RWPE2 (cell line): ENCODE results near the gene MCU.

Experiments used
- ATAC-seq: fragments of 200-7000 bp; cut with Tn5 transposase; 3 replicates; pipeline ENCODE4 v1.9.1; 2021; ENCODE audit warnings: low read depth
- DNase-seq: peaks from one replicate; pipeline ENCODE4 v3.0.0-alpha.2; 2020; ENCODE audit warnings: low spot score
- H3K27ac ChIP-seq: fragments of 450-650 bp; 2 replicates; pipeline ENCODE4 v1.5.1; 2017; ENCODE audit warnings: mild to moderate bottlenecking; ENCODE audit not compliant: poor library complexity, severe bottlenecking
- H3K27me3 ChIP-seq: fragments of 250-450 bp; sonication (Bioruptor Pico); 2 replicates; pipeline ENCODE4 v1.5.1; 2021; ENCODE audit warnings: mild to moderate bottlenecking, moderate library complexity; ENCODE audit not compliant: insufficient read depth, poor library complexity, severe bottlenecking
- H3K36me3 ChIP-seq: fragments of 250-450 bp; sonication (Bioruptor Pico); 2 replicates; pipeline ENCODE4 v1.5.1; 2020; ENCODE audit warnings: low read depth, mild to moderate bottlenecking, moderate library complexity
- H3K4me1 ChIP-seq: fragments of 250-450 bp; sonication (Bioruptor Pico); 2 replicates; pipeline ENCODE4 v1.5.1; 2021; ENCODE audit warnings: mild to moderate bottlenecking, moderate library complexity; ENCODE audit not compliant: insufficient read depth, poor library complexity, severe bottlenecking
- H3K4me3 ChIP-seq: fragments of 250-450 bp; sonication (Bioruptor Pico); 2 replicates; pipeline ENCODE4 v1.5.1; 2021; ENCODE audit warnings: mild to moderate bottlenecking, moderate library complexity; ENCODE audit not compliant: severe bottlenecking
- H3K9me3 ChIP-seq: fragments of 250-450 bp; sonication (Bioruptor Pico); 2 replicates; pipeline ENCODE4 v1.5.1; 2021; ENCODE audit warnings: mild to moderate bottlenecking, moderate library complexity; ENCODE audit not compliant: severe bottlenecking
- TF ChIP-seq, protein P1 (sequence below): fragments of 450-650 bp; IDR thresholded peaks from one replicate; pipeline ENCODE4 v1.5.1; 2017; ENCODE audit warnings: mild to moderate bottlenecking, moderate library complexity; ENCODE audit not compliant: poor library complexity, severe bottlenecking

The MCU gene

DNA sequence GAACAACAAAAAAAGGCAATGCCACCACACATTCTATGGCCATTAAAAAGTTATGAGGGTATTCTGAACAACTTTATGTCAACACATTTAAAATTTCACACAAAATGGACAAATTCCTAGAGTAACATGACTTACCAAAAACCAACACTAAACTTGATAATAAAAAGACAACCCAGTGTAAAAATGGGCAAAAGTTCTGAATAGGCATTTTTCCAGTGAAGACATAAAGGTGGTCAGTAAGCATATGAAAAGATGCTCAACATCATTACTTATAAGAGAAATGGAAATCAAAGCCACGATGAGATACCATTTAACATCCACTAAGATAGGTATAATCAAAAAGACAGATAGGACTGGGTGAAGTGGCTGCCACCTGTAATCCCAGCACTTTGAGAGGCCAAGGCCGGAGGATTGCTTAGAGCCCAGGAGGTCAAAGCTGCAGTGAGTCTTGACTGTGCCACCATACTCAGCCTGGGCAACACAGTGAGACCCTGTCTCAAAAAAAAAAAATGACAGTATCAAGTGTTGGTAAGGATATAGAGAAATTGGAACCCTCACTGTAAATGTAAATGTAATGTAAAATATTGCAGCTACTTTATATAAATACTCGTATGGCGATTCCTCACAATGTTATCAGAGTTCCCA lies 130.5 kb downstream of the MCU start:
- Histone ChIP-seq H3K27me3 (no peaks in the 10 kb centered on the region), H3K4me3 (no peak overlapping the region), H3K27ac (no peak overlapping the region), H3K4me1 (peaks cover 3% of the 10 kb centered on the region), H3K36me3 (no peaks in the 10 kb centered on the region), H3K9me3 (no peaks in the 10 kb centered on the region)
- ATAC-seq (no peak), DNase-seq (no peak)
- TF ChIP-seq, protein P1, sequence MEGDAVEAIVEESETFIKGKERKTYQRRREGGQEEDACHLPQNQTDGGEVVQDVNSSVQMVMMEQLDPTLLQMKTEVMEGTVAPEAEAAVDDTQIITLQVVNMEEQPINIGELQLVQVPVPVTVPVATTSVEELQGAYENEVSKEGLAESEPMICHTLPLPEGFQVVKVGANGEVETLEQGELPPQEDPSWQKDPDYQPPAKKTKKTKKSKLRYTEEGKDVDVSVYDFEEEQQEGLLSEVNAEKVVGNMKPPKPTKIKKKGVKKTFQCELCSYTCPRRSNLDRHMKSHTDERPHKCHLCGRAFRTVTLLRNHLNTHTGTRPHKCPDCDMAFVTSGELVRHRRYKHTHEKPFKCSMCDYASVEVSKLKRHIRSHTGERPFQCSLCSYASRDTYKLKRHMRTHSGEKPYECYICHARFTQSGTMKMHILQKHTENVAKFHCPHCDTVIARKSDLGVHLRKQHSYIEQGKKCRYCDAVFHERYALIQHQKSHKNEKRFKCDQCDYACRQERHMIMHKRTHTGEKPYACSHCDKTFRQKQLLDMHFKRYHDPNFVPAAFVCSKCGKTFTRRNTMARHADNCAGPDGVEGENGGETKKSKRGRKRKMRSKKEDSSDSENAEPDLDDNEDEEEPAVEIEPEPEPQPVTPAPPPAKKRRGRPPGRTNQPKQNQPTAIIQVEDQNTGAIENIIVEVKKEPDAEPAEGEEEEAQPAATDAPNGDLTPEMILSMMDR: no peak

DNA sequence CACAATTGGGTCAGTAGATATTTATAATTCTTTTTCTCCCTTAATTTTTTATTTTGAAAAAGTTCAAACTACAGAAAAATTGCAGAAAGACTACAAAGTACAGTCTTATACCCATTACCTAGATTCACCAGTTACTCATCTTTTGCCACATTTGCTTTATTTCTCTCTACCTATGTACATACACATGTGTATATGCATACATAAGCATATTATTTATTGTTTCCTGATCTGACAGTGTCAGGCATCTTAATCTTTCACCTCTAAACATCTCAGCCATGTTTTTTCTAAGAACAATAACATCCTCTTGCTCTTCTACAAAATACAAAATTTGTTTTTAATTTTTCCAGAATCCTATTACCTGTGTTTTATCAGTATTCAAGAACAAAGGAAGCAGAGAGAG lies 133.2 kb downstream of the MCU start:
- H3K36me3 ChIP-seq: no peaks in the 10 kb centered on the region
- TF ChIP-seq, protein P1: no peak
- no peak for DNase-seq

DNA sequence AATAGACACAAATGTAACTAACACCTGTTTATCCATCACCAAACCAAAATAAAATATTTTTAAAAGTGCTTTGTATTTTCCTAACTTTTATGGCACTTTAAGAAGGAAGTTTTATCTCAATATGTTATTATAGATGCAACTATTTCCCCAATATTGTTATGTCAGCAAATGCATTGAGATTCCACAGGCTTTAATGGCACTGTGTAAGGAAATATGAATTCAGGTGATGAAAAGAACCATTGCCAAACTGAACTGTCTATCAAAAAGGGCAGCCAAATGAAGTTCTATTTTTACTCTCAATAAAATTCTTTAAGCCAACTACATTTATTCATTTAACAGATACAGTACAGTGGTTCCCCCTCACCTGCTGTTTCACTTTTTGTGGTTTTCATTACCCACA lies 134.4 kb downstream of the MCU start:
- DNase-seq (no peak), ATAC-seq (no peak)
- H3K27ac ChIP-seq: no peak overlapping the region
- H3K27me3 ChIP-seq: no peaks in the 10 kb centered on the region
- no peaks in the 10 kb centered on the region for H3K9me3 ChIP-seq
- no peak overlapping the region for H3K4me3 ChIP-seq
- peaks cover 3% of the 10 kb centered on the region for H3K4me1 ChIP-seq
- TF ChIP-seq, protein P1: no peak
- no peaks in the 10 kb centered on the region for H3K36me3 ChIP-seq

More for the DNA sequence above, 133.2 kb downstream of the MCU start:
- H3K4me1 ChIP-seq: peaks cover 3% of the 10 kb centered on the region
- H3K27ac ChIP-seq: no peak overlapping the region
- H3K4me3 ChIP-seq: no peak overlapping the region
- no peaks in the 10 kb centered on the region for H3K9me3 ChIP-seq
- ATAC-seq: no peak
- no peaks in the 10 kb centered on the region for H3K27me3 ChIP-seq

DNA sequence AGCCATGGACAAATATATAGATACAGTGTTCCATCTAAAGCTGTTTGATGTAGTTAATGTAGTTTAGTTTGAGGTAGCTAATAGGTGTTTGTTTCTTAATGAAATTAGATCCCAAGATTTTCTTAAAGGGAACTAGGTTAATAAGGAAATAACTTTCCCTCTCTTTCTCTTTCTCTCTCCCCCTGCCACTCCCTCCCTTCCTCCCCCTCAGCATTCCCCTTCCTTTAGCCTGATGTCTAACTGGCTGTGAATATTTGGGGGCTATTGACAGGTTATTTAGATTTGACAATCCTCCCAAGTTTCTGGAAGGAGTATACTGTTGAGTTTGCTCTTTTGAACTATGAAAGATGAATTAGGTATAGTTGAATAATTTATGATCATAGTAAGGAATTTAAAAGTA lies 136.4 kb downstream of the MCU start:
- Histone ChIP-seq H3K9me3 (no peaks in the 10 kb centered on the region), H3K27me3 (no peaks in the 10 kb centered on the region), H3K36me3 (no peaks in the 10 kb centered on the region), H3K4me3 (no peak overlapping the region), H3K4me1 (peaks cover 13% of the 10 kb centered on the region), H3K27ac (no peak overlapping the region)
- TF ChIP-seq, protein P1: no peak
- DNase-seq (no peak), ATAC-seq (no peak)

DNA sequence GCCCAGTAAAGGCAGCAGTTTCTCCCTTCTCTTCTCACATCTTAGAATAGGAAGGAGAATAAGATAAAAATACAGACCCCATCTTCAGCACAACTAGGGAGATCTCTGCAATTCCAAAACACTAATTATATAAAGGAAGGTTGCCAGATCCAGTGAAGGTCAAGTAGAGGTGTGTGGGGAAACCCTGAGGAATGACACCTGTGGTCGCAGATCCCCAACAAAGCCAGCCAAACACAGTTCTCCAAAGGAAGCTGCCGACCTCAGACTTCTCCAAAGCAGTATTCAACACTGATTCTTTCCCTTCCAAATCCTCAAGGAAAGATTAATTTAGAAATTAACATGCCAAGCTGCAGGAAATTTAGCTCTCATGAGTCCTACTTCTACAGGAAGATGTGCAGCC lies 138.7 kb downstream of the MCU start:
- Histone ChIP-seq H3K36me3 (peaks cover 12% of the 10 kb centered on the region), H3K27ac (no peak overlapping the region), H3K4me1 (peaks cover 15% of the 10 kb centered on the region), H3K4me3 (no peak overlapping the region), H3K27me3 (no peaks in the 10 kb centered on the region), H3K9me3 (no peaks in the 10 kb centered on the region)
- DNase-seq (no peak), ATAC-seq (no peak)
- TF ChIP-seq, protein P1: no peak
